ENCODE measurements around the gene TGFB1I1.

DNA sequence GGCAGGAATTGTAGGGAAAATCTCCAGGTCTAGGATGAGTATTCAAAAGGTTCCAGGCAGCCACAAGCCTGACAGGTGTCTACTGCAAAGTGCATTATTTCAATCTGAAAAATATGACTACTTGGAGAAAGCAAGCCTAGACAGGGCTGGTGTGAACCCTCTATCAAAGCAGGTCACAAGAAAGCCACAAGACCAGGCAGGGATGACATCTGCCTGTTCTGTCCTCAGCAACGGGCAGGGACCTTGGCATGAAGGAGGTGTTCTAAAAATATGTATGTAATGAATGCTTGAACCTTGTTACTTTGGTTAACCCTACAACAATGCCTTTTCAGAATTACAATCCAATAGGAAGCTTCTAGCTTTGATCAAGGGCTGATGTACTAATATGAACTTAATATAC is 42.6 kb upstream of the TGFB1I1 start:
- TF ChIP-seq, protein P1, sequence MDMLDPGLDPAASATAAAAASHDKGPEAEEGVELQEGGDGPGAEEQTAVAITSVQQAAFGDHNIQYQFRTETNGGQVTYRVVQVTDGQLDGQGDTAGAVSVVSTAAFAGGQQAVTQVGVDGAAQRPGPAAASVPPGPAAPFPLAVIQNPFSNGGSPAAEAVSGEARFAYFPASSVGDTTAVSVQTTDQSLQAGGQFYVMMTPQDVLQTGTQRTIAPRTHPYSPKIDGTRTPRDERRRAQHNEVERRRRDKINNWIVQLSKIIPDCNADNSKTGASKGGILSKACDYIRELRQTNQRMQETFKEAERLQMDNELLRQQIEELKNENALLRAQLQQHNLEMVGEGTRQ (IDR thresholded peaks at IDR 0.05): no peak
- TF ChIP-seq, protein P2, sequence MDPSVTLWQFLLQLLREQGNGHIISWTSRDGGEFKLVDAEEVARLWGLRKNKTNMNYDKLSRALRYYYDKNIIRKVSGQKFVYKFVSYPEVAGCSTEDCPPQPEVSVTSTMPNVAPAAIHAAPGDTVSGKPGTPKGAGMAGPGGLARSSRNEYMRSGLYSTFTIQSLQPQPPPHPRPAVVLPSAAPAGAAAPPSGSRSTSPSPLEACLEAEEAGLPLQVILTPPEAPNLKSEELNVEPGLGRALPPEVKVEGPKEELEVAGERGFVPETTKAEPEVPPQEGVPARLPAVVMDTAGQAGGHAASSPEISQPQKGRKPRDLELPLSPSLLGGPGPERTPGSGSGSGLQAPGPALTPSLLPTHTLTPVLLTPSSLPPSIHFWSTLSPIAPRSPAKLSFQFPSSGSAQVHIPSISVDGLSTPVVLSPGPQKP (IDR thresholded peaks at IDR 0.05; ENCODE audit: low read depth, low read length): no peak
- TF ChIP-seq, protein P3, sequence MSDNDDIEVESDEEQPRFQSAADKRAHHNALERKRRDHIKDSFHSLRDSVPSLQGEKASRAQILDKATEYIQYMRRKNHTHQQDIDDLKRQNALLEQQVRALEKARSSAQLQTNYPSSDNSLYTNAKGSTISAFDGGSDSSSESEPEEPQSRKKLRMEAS (IDR thresholded peaks at IDR 0.05): no peak
- TF ChIP-seq, protein P4, sequence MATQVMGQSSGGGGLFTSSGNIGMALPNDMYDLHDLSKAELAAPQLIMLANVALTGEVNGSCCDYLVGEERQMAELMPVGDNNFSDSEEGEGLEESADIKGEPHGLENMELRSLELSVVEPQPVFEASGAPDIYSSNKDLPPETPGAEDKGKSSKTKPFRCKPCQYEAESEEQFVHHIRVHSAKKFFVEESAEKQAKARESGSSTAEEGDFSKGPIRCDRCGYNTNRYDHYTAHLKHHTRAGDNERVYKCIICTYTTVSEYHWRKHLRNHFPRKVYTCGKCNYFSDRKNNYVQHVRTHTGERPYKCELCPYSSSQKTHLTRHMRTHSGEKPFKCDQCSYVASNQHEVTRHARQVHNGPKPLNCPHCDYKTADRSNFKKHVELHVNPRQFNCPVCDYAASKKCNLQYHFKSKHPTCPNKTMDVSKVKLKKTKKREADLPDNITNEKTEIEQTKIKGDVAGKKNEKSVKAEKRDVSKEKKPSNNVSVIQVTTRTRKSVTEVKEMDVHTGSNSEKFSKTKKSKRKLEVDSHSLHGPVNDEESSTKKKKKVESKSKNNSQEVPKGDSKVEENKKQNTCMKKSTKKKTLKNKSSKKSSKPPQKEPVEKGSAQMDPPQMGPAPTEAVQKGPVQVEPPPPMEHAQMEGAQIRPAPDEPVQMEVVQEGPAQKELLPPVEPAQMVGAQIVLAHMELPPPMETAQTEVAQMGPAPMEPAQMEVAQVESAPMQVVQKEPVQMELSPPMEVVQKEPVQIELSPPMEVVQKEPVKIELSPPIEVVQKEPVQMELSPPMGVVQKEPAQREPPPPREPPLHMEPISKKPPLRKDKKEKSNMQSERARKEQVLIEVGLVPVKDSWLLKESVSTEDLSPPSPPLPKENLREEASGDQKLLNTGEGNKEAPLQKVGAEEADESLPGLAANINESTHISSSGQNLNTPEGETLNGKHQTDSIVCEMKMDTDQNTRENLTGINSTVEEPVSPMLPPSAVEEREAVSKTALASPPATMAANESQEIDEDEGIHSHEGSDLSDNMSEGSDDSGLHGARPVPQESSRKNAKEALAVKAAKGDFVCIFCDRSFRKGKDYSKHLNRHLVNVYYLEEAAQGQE (IDR thresholded peaks at IDR 0.05): no peak
- no peak for TF ChIP-seq JUNB (IDR thresholded peaks at IDR 0.05)
- no peak for TF ChIP-seq MYC (IDR thresholded peaks at IDR 0.05; ENCODE audit: borderline replicate concordance, low read length)
- TF ChIP-seq, protein P5, sequence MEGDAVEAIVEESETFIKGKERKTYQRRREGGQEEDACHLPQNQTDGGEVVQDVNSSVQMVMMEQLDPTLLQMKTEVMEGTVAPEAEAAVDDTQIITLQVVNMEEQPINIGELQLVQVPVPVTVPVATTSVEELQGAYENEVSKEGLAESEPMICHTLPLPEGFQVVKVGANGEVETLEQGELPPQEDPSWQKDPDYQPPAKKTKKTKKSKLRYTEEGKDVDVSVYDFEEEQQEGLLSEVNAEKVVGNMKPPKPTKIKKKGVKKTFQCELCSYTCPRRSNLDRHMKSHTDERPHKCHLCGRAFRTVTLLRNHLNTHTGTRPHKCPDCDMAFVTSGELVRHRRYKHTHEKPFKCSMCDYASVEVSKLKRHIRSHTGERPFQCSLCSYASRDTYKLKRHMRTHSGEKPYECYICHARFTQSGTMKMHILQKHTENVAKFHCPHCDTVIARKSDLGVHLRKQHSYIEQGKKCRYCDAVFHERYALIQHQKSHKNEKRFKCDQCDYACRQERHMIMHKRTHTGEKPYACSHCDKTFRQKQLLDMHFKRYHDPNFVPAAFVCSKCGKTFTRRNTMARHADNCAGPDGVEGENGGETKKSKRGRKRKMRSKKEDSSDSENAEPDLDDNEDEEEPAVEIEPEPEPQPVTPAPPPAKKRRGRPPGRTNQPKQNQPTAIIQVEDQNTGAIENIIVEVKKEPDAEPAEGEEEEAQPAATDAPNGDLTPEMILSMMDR (IDR thresholded peaks at IDR 0.05): no peak
- no peak for TF ChIP-seq SMC3 (IDR thresholded peaks at IDR 0.05)
- no peak for TF ChIP-seq NFE2L2 (conservative IDR thresholded peaks at IDR 0.05; ENCODE audit: low read length)
- no peak for TF ChIP-seq RCOR1 (IDR thresholded peaks at IDR 0.05; ENCODE audit: low read depth, low read length)
- TF ChIP-seq, protein P6, sequence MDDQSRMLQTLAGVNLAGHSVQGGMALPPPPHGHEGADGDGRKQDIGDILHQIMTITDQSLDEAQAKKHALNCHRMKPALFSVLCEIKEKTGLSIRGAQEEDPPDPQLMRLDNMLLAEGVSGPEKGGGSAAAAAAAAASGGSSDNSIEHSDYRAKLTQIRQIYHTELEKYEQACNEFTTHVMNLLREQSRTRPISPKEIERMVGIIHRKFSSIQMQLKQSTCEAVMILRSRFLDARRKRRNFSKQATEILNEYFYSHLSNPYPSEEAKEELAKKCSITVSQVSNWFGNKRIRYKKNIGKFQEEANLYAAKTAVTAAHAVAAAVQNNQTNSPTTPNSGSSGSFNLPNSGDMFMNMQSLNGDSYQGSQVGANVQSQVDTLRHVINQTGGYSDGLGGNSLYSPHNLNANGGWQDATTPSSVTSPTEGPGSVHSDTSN (IDR thresholded peaks at IDR 0.05): no peak
- TF ChIP-seq, protein P7, sequence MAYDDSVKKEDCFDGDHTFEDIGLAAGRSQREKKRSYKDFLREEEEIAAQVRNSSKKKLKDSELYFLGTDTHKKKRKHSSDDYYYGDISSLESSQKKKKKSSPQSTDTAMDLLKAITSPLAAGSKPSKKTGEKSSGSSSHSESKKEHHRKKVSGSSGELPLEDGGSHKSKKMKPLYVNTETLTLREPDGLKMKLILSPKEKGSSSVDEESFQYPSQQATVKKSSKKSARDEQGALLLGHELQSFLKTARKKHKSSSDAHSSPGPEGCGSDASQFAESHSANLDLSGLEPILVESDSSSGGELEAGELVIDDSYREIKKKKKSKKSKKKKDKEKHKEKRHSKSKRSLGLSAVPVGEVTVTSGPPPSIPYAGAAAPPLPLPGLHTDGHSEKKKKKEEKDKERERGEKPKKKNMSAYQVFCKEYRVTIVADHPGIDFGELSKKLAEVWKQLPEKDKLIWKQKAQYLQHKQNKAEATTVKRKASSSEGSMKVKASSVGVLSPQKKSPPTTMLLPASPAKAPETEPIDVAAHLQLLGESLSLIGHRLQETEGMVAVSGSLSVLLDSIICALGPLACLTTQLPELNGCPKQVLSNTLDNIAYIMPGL (CRISPR knock-in tag; IDR thresholded peaks at IDR 0.05; ENCODE audit: borderline replicate concordance): no peak
- TF ChIP-seq RFX5 (IDR thresholded peaks at IDR 0.05): no peak
- TF ChIP-seq EHMT2 (IDR thresholded peaks at IDR 0.05; ENCODE audit: low read depth): no peak

All from A549 (cell line).